SU-DHL-6 (cell line): ENCODE results near the gene GMPPA.

ENCODE experiments used
- H2AFZ ChIP-seq: fragments of 200-600 bp; sonication (generic); 2 replicates; pipeline ENCODE4 v1.6.1; 2014; ENCODE audit warnings: low read depth, mild to moderate bottlenecking, moderate library complexity, mixed read lengths, antibody characterized with exemption, low read length; ENCODE audit not compliant: severe bottlenecking
- H3F3A ChIP-seq: fragments of 200-600 bp; shearing (Covaris generic); 2 replicates; pipeline ENCODE4 v1.6.0; 2016; ENCODE audit warnings: antibody characterized with exemption, mild to moderate bottlenecking; ENCODE audit not compliant: insufficient read depth
- H3K27ac ChIP-seq: fragments of 200-600 bp; sonication (generic); 2 replicates; pipeline ENCODE4 v1.5.1; 2016; ENCODE audit warnings: low read depth, mild to moderate bottlenecking, low read length, moderate library complexity, mixed read lengths
- H3K27me3 ChIP-seq: fragments of 200-600 bp; sonication (generic), shearing (Covaris generic); 2 replicates; pipeline ENCODE4 v1.6.0; 2014; ENCODE audit warnings: mild to moderate bottlenecking, low read length
- H3K36me3 ChIP-seq: fragments of 200-600 bp; sonication (generic); 2 replicates; pipeline ENCODE4 v1.6.1; 2014; ENCODE audit warnings: mild to moderate bottlenecking, low read length, mixed read lengths
- H3K4me2 ChIP-seq: fragments of 300-600, 200-600 bp; shearing (Covaris generic), sonication (generic); 2 replicates; pipeline ENCODE4 v1.6.0; 2014; ENCODE audit warnings: low read length, low read depth, mild to moderate bottlenecking; ENCODE audit not compliant: poor library complexity, severe bottlenecking
- H3K4me3 ChIP-seq: fragments of 200-600 bp; sonication (generic); 2 replicates; pipeline ENCODE4 v1.5.1; 2014; ENCODE audit warnings: antibody characterized with exemption, low read length, mild to moderate bottlenecking, mixed read lengths; ENCODE audit not compliant: insufficient read depth, poor library complexity, severe bottlenecking
- H3K79me2 ChIP-seq: fragments of 200-600 bp; sonication (generic); 2 replicates; pipeline ENCODE4 v1.6.1; 2014; ENCODE audit warnings: mild to moderate bottlenecking, low read length, moderate library complexity; ENCODE audit not compliant: insufficient read depth
- H3K9ac ChIP-seq: fragments of 200-600 bp; sonication (generic); 2 replicates; pipeline ENCODE4 v1.7.0; 2014; ENCODE audit warnings: mild to moderate bottlenecking, low read length
- H3K9me2 ChIP-seq: fragments of 200-600 bp; sonication (generic); replicated peaks from 2 replicates; pipeline ENCODE4 v1.6.1; 2014; ENCODE audit warnings: low read length; ENCODE audit not compliant: insufficient read depth
- H3K9me3 ChIP-seq: fragments of 200-600 bp; sonication (generic); 2 replicates; pipeline ENCODE4 v1.6.1; 2014; ENCODE audit warnings: low read length, mixed read lengths; ENCODE audit not compliant: insufficient read depth
- H4K20me1 ChIP-seq: fragments of 200-600 bp; sonication (generic); 2 replicates; pipeline ENCODE4 v1.6.1; 2014; ENCODE audit warnings: low read depth, mild to moderate bottlenecking, antibody characterized with exemption, low read length, moderate library complexity, mixed read lengths
- CTCF ChIP-seq: fragments of 200-600 bp; sonication (generic); IDR thresholded peaks from one replicate; pipeline ENCODE4 v1.5.1; 2017; ENCODE audit warnings: antibody characterized with exemption, mild to moderate bottlenecking, low read length, moderate library complexity; ENCODE audit not compliant: insufficient read depth, poor library complexity, severe bottlenecking
- EZH2phosphoT487 ChIP-seq: fragments of 200-600 bp; sonication (generic), shearing (Covaris generic); conservative IDR thresholded peaks from 2 replicates; pipeline ENCODE4 v1.6.1; 2018; ENCODE audit warnings: mild to moderate bottlenecking, antibody characterized with exemption, low read length, moderate library complexity, mixed read lengths

Gene GMPPA

GRCh38 chr2:219536425-219536824 is 37.7 kb downstream of the GMPPA start:
- TF ChIP-seq EZH2phosphoT487 (no peak), CTCF (no peak)
- Histone ChIP-seq H3K4me2 (no peak overlapping the region), H3K36me3 (no peaks in the 10 kb centered on the region), H3K79me2 (no peaks in the 10 kb centered on the region), H3K27ac (no peak overlapping the region), H3K4me3 (no peak overlapping the region), H2AFZ (no peak overlapping the region), H3K9ac (no peak overlapping the region), H3K27me3 (no peaks in the 10 kb centered on the region), H3K9me2 (no peaks in the 10 kb centered on the region), H3K9me3 (no peaks in the 10 kb centered on the region), H4K20me1 (no peaks in the 10 kb centered on the region), H3F3A (no peaks in the 10 kb centered on the region)

- no peaks in the 10 kb centered on the region for H3F3A ChIP-seq
- no peak overlapping the region for H3K4me3 ChIP-seq
- no peaks in the 10 kb centered on the region for H3K27me3 ChIP-seq
- no peak overlapping the region for H3K9ac ChIP-seq
- no peaks in the 10 kb centered on the region for H3K79me2 ChIP-seq
- no peaks in the 10 kb centered on the region for H3K36me3 ChIP-seq
- no peak overlapping the region for H3K27ac ChIP-seq
- no peaks in the 10 kb centered on the region for H4K20me1 ChIP-seq
- no peak overlapping the region for H2AFZ ChIP-seq
- H3K9me2 ChIP-seq = no peaks in the 10 kb centered on the region
- no peak overlapping the region for H3K4me2 ChIP-seq
- no peaks in the 10 kb centered on the region for H3K9me3 ChIP-seq
- TF ChIP-seq CTCF = no peak
- no peak for TF ChIP-seq EZH2phosphoT487
Observed at GRCh38 chr2:219536967-219537366, 38.3 kb downstream of the GMPPA start.

- no peak overlapping the region for H3K4me3 ChIP-seq
- H3F3A ChIP-seq = peaks cover 7% of the 10 kb centered on the region
- no peaks in the 10 kb centered on the region for H4K20me1 ChIP-seq
- no peak overlapping the region for H3K9ac ChIP-seq
- H3K4me2 ChIP-seq = no peak overlapping the region
- no peaks in the 10 kb centered on the region for H3K9me2 ChIP-seq
- H2AFZ ChIP-seq = no peak overlapping the region
- no peaks in the 10 kb centered on the region for H3K79me2 ChIP-seq
- no peaks in the 10 kb centered on the region for H3K9me3 ChIP-seq
- no peak overlapping the region for H3K27ac ChIP-seq
- H3K27me3 ChIP-seq = no peaks in the 10 kb centered on the region
- H3K36me3 ChIP-seq = no peaks in the 10 kb centered on the region
- TF ChIP-seq EZH2phosphoT487 (no peak), CTCF (no peak)
Observed at GRCh38 chr2:219537657-219538488, 39.2 kb downstream of the GMPPA start.
